GM10266 (cell line): ENCODE measurements around the gene PIGM.
A peak's percentile ranks its signal among the peaks of the same experiment; 100 is the strongest.

Experiments used
- DNase-seq: peaks from one replicate; pipeline ENCODE4 v3.0.0; 2012; ENCODE audit errors: extremely low spot score
- CTCF ChIP-seq: IDR thresholded peaks from 2 replicates; pipeline ENCODE4 v1.5.1; 2012; ENCODE audit warnings: mild to moderate bottlenecking, low read depth; ENCODE audit not compliant: control insufficient read depth, insufficient read depth; ENCODE audit errors: missing control alignments

The PIGM gene

GRCh38 chr1:160076295-160076694, 44.5 kb upstream of the PIGM start:
- TF ChIP-seq CTCF = no peak
- no peak for DNase-seq

- DNase-seq = no peak
Measured at GRCh38 chr1:160075836-160076235, 44.0 kb upstream of the PIGM start.

GRCh38 chr1:160074865-160075264, 43.1 kb upstream of the PIGM start:
- no peak for TF ChIP-seq CTCF
- no peak for DNase-seq

More at GRCh38 chr1:160075836-160076235, 44.0 kb upstream of the PIGM start:
- TF ChIP-seq CTCF = no peak

- no peak for TF ChIP-seq CTCF
Measured at GRCh38 chr1:160071289-160071688, 39.5 kb upstream of the PIGM start.

GRCh38 chr1:160070243-160071163, 38.7 kb upstream of the PIGM start:
- no peak for TF ChIP-seq CTCF
- peak; percentile 83 for DNase-seq

More at GRCh38 chr1:160071289-160071688, 39.5 kb upstream of the PIGM start:
- DNase-seq = no peak

- TF ChIP-seq CTCF = no peak
- no peak for DNase-seq
Measured at GRCh38 chr1:160069460-160070231, 37.9 kb upstream of the PIGM start, which contains the start of gene KCNJ10. Gene KCNJ10, minus strand, starts transcription at chr1:160070160. Its CDS starts 27,628 bp downstream, at chr1:160042532.
